HepG2 (cell line): ENCODE results near the gene ISCU. TPM values are rescaled to one million over a fixed set of nuclear protein-coding genes. Genes with fewer than 3 reads are reported as not detected.

Experiments
- ATAC-seq: fragments of 200-7000 bp; cut with Tn5 transposase; 3 replicates; pipeline ENCODE4 v1.9.1; 2020; ENCODE audit warnings: mild to moderate bottlenecking, moderate library complexity
- BruUV-seq: library from RNA; stranded (reverse); fragments of 400-500 nt; replicated peaks from 2 replicates; lab custom pipeline; 2021; lab: Mats Ljungman, UMichigan
- CTCF ChIA-PET: fragments of 300-600 bp; formaldehyde crosslinking; extraction: SDS; loops from one replicate; lab custom pipeline; 2021; ENCODE audit warnings: low total read pairs, inconsistent platforms, low intra/inter-chr PET ratio; lab: Yijun Ruan, JAX
- POLR2A ChIA-PET: fragments of 350-600 bp; sonication (Branson Sonifier 250); formaldehyde crosslinking; loops from one replicate; lab custom pipeline; 2020; ENCODE audit warnings: antibody characterized with exemption, inconsistent platforms; lab: Yijun Ruan, JAX
- DNase-seq: peaks from one replicate; pipeline ENCODE4 v3.0.0-alpha.2; 2015; ENCODE audit warnings: low spot score
- FAIRE-seq: peaks from 3 replicates; lab custom pipeline; 2011; peaks lifted over from hg19 to GRCh38; lab: Jason Lieb, UNC
- H2AFZ ChIP-seq: one replicate; pipeline ENCODE4 v1.6.1; 2011; ENCODE audit warnings: low read length, inconsistent platforms
- H3K27ac ChIP-seq: fragments of 300-600 bp; 3 replicates; pipeline ENCODE4 v1.8.0; 2011; ENCODE audit warnings: mixed run types, mild to moderate bottlenecking, mixed read lengths, low read length, inconsistent platforms; ENCODE audit not compliant: insufficient read depth; ENCODE audit errors: extremely low read length
- H3K27me3 ChIP-seq, 2 experiments: fragments of 200-600 bp in 1 of 2; 2 replicates in 1 of 2; 3 replicates in 1 of 2; pipeline versions ENCODE4 v1.6.0 to v1.8.0; 2011; ENCODE audit warnings: low read length in 2 of 2, mild to moderate bottlenecking in 2 of 2, moderate library complexity in 2 of 2, inconsistent platforms in 1 of 2; ENCODE audit not compliant: insufficient read depth in 2 of 2, control insufficient read depth in 1 of 2
- H3K36me3 ChIP-seq, 2 experiments: fragments of 200-600 bp in 1 of 2; replicated peaks in 1 of 2; 2 replicates in 1 of 2; 3 replicates in 1 of 2; pipeline versions ENCODE4 v1.5.1 to v1.8.0; 2011; ENCODE audit warnings: low read length in 2 of 2, inconsistent platforms in 1 of 2; ENCODE audit not compliant: insufficient read depth in 2 of 2, control insufficient read depth in 1 of 2
- H3K4me1 ChIP-seq: 2 replicates; pipeline ENCODE4 v1.5.1; 2012; ENCODE audit warnings: low read length, inconsistent platforms; ENCODE audit not compliant: insufficient read depth
- H3K4me2 ChIP-seq: 2 replicates; pipeline ENCODE4 v1.6.0; 2011; ENCODE audit warnings: low read depth, low read length, inconsistent platforms
- H3K4me3 ChIP-seq, 3 experiments: fragments of 200-600 bp in 1 of 3; sonication (generic), shearing (Covaris generic) in 1 of 3; replicated peaks in 1 of 3; 2 replicates each; pipeline ENCODE4 v1.5.1; 2011 to 2016; ENCODE audit warnings: low read length in 3 of 3, inconsistent platforms in 2 of 3, low read depth in 2 of 3, mild to moderate bottlenecking in 2 of 3, control low read depth in 1 of 3, mixed read lengths in 1 of 3; ENCODE audit not compliant: insufficient read depth in 1 of 3
- H3K79me2 ChIP-seq: one replicate; pipeline ENCODE4 v1.6.1; 2011; ENCODE audit warnings: low read length, inconsistent platforms; ENCODE audit not compliant: insufficient read depth
- H3K9ac ChIP-seq: 2 replicates; pipeline ENCODE4 v1.6.0; 2011; ENCODE audit warnings: mild to moderate bottlenecking, low read depth, low read length, inconsistent platforms; ENCODE audit not compliant: insufficient read depth
- H3K9me3 ChIP-seq: 2 replicates; pipeline ENCODE4 v1.5.1; 2012; ENCODE audit warnings: mild to moderate bottlenecking, low read length
- H4K20me1 ChIP-seq: 2 replicates; pipeline ENCODE4 v1.6.0; 2011; ENCODE audit warnings: inconsistent platforms, mild to moderate bottlenecking, low read length, moderate library complexity; ENCODE audit not compliant: insufficient read depth
- MIXL1 ChIP-seq: IDR thresholded peaks from 2 replicates; pipeline ENCODE4 v1.6.1; 2016
- PAF1 ChIP-seq: IDR thresholded peaks from 2 replicates; pipeline ENCODE4 v1.6.1; 2016; ENCODE audit warnings: missing genetic modification reagents, missing compliant biosample characterization
- SALL2 ChIP-seq: sonication (generic); formaldehyde crosslinking; IDR thresholded peaks from 2 replicates; pipeline ENCODE4 v1.8.1; 2023; ENCODE audit warnings: mild to moderate bottlenecking, missing genetic modification reagents, inconsistent platforms
- SMYD3 ChIP-seq: sonication (generic); formaldehyde crosslinking; IDR thresholded peaks from 2 replicates; pipeline ENCODE4 v1.8.1; 2023; ENCODE audit warnings: mild to moderate bottlenecking, missing genetic modification reagents
- SOX5 ChIP-seq: IDR thresholded peaks from 2 replicates; pipeline ENCODE4 v1.6.1; 2016; ENCODE audit warnings: borderline replicate concordance
- TEAD2 ChIP-seq: sonication (generic); formaldehyde crosslinking; IDR thresholded peaks from 2 replicates; pipeline ENCODE4 v1.9.0; 2021; ENCODE audit warnings: missing genetic modification reagents
- WIZ ChIP-seq: sonication (generic); formaldehyde crosslinking; IDR thresholded peaks from 2 replicates; pipeline ENCODE4 v1.5.1; 2020; ENCODE audit warnings: mild to moderate bottlenecking, missing genetic modification reagents
- XBP1 ChIP-seq: sonication (generic); formaldehyde crosslinking; IDR thresholded peaks from 2 replicates; pipeline ENCODE4 v1.5.0; 2020; ENCODE audit warnings: missing genetic modification reagents
- ZEB1 ChIP-seq: IDR thresholded peaks from 2 replicates; pipeline ENCODE4 v1.6.1; 2012; ENCODE audit warnings: mild to moderate bottlenecking, low read depth, inconsistent platforms; ENCODE audit not compliant: insufficient replicate concordance
- ZMAT3 ChIP-seq: sonication (generic); formaldehyde crosslinking; conservative IDR thresholded peaks from 2 replicates; pipeline ENCODE4 v1.7.0; 2021; ENCODE audit warnings: missing genetic modification reagents
- WGBS: methylation state at CpG from one replicate; pipeline ENCODE4 v1.1.6; 2017; ENCODE audit warnings: low lambda C conversion rate; 5-methylcytosine and 5-hydroxymethylcytosine counted together
- in situ Hi-C: cut with HindIII; loops from 2 replicates; pipeline ENCODE4 v1.10.0; 2017; ENCODE audit warnings: low pct_unique_long_range_greater_than_20kb; ENCODE audit not compliant: extremely low pct_ligation_motif_present
- intact Hi-C: fragments of 100-400 bp; cut with micrococcal nuclease; formaldehyde crosslinking; loops from one replicate; pipeline ENCODE4 v1.10.0; 2022; ENCODE audit not compliant: unreplicated experiment
- polyA plus RNA-seq, 8 experiments: library from polyadenylated mRNA; depleted of rRNA in 3 of 8; stranded (reverse) in 7 of 8; unstranded in 1 of 8; fragments of >200 nt; fragmentation: Illumina TruSeq in 4 of 8; extraction: Trizol in 4 of 8; gene quantifications; 2 replicates each; pipeline versions ENCODE4 v1.2.1 to v1.2.3, GENCODE V29; 2011 to 2016; ENCODE audit warnings: low read depth in 4 of 8, missing spikeins in 1 of 8, mixed read lengths in 1 of 8; ENCODE audit not compliant: insufficient read depth in 1 of 8
- total RNA-seq, 5 experiments: library from RNA; depleted of rRNA; stranded (reverse); fragments of >200 nt; fragmentation: Illumina TruSeq; extraction: Trizol; gene quantifications; 2 replicates each; pipeline ENCODE4 v1.2.3, GENCODE V29; 2016; ENCODE audit warnings: low read depth in 1 of 5
- TF ChIP-seq, protein P1 (sequence below): sonication (generic); formaldehyde crosslinking; IDR thresholded peaks from 2 replicates; pipeline ENCODE4 v1.4.0; 2020; ENCODE audit warnings: missing genetic modification reagents
- TF ChIP-seq, protein P2 (sequence below), 2 experiments: sonication (generic) in 1 of 2; formaldehyde crosslinking in 1 of 2; IDR thresholded peaks; 2 replicates each; pipeline versions ENCODE4 v1.4.0 to v1.6.1; 2016 to 2020; ENCODE audit warnings: borderline replicate concordance in 1 of 2, low read depth in 1 of 2, mild to moderate bottlenecking in 1 of 2, missing genetic modification reagents in 1 of 2
- TF ChIP-seq, protein P3 (sequence below): sonication (generic); formaldehyde crosslinking; IDR thresholded peaks from 2 replicates; pipeline ENCODE4 v1.4.0; 2020; ENCODE audit warnings: mild to moderate bottlenecking, missing genetic modification reagents, borderline replicate concordance

ISCU gene
- total and polyA plus RNA-seq, 2 of the 13 experiments (the other 11 are each of a cell fraction or from before 2014, with no cell fraction given), result 94.4 to 107 TPM

DNA sequence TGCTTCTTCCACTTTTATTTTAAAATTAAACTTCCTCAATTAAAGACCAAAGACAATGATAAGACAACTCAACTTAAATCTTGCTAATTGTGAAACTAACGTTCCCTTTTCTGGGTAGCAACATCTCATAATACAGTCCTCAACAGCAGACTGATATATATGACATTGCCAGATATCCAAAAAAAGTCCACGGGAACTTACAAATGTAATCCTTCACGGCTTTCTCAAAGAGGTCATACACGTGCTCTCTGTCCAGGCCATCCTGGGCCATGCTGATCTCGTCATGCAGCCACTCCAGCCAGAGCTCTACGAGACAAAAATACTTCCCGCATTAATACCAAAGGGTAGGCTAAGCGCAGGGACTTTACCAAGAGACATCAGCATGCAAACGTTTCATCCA is 14.7 kb upstream of the ISCU start (continued):
- TF ChIP-seq, protein P1, sequence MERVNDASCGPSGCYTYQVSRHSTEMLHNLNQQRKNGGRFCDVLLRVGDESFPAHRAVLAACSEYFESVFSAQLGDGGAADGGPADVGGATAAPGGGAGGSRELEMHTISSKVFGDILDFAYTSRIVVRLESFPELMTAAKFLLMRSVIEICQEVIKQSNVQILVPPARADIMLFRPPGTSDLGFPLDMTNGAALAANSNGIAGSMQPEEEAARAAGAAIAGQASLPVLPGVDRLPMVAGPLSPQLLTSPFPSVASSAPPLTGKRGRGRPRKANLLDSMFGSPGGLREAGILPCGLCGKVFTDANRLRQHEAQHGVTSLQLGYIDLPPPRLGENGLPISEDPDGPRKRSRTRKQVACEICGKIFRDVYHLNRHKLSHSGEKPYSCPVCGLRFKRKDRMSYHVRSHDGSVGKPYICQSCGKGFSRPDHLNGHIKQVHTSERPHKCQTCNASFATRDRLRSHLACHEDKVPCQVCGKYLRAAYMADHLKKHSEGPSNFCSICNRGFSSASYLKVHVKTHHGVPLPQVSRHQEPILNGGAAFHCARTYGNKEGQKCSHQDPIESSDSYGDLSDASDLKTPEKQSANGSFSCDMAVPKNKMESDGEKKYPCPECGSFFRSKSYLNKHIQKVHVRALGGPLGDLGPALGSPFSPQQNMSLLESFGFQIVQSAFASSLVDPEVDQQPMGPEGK (CRISPR knock-in tag), result no peak
- no peak for TF ChIP-seq WIZ (CRISPR knock-in tag)
- TF ChIP-seq, all 625 proteins: peak for 1

DNA sequence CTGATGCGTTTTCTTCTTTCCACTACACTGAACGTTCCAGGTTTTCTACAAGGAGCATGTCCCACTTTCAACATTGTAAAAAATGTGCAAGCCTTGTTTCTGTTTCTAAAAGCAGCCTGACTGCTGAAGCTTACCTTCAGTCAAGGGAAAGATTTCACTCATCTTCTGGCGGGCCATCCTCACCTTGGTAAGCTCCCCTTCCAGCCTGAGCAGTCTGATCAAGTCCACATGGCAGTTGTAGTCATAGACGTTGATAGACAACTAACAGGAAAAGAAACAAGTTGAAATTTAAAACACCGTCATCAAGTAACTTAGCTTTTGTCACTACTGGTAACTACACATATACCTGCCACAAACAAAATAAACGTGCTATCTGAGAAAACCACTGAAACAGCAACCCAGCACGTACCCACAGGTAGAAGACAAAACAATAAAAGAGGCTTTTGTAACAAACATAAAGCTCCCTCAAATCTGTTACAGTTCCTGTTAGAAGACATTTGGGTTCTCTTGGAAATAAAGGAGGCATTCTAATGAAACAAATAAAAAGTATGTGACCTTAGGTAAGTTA is 13.4 kb upstream of the ISCU start:
- CTCF ChIA-PET, result no interaction called here
- H3K4me1 ChIP-seq, result peaks cover 14% of the 10 kb centered on the region; the same call in 1 of the 2 replicates
- no peaks in the 10 kb centered on the region for H3K9me3 ChIP-seq
- H2AFZ ChIP-seq, result no peak overlapping the region
- H3K27me3 ChIP-seq, result no peaks in the 10 kb centered on the region
- H3K36me3 ChIP-seq, result peaks cover 17 to 51% of the 10 kb centered on the region in 2 experiments
- H3K4me2 ChIP-seq, result no peak overlapping the region
- ATAC-seq, result no peak
- POLR2A ChIA-PET, result no interaction called here
- FAIRE-seq, result no peak
- peaks cover 19% of the 10 kb centered on the region; the same call in 1 of the 2 replicates for H4K20me1 ChIP-seq
- DNase-seq, result no peak
- in situ Hi-C loops, result no loop called here
- H3K9ac ChIP-seq, result no peak overlapping the region
- H3K27ac ChIP-seq, result no peak overlapping the region
- no peak overlapping the region for H3K4me3 ChIP-seq
- WGBS, result 81% methylated on average over 7 of the region's 7 CpGs
- BruUV-seq, result no TSS peak
- peaks cover 62% of the 10 kb centered on the region for H3K79me2 ChIP-seq
- intact Hi-C loops, result no loop called here
- TF ChIP-seq, protein P2, sequence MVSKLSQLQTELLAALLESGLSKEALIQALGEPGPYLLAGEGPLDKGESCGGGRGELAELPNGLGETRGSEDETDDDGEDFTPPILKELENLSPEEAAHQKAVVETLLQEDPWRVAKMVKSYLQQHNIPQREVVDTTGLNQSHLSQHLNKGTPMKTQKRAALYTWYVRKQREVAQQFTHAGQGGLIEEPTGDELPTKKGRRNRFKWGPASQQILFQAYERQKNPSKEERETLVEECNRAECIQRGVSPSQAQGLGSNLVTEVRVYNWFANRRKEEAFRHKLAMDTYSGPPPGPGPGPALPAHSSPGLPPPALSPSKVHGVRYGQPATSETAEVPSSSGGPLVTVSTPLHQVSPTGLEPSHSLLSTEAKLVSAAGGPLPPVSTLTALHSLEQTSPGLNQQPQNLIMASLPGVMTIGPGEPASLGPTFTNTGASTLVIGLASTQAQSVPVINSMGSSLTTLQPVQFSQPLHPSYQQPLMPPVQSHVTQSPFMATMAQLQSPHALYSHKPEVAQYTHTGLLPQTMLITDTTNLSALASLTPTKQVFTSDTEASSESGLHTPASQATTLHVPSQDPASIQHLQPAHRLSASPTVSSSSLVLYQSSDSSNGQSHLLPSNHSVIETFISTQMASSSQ (IDR thresholded peaks at IDR 0.05; ENCODE audit: low read depth), result no peak
- TF ChIP-seq, protein P2 (CRISPR knock-in tag; IDR thresholded peaks at IDR 0.05; ENCODE audit: borderline replicate concordance), result no peak
- TF ChIP-seq PAF1 (CRISPR knock-in tag), result no peak
- TF ChIP-seq XBP1 (CRISPR knock-in tag), result no peak
- TF ChIP-seq SOX5 (CRISPR knock-in tag), result no peak
- no peak for TF ChIP-seq ZMAT3 (CRISPR knock-in tag)
- no peak for TF ChIP-seq MIXL1 (CRISPR knock-in tag)
- no peak for TF ChIP-seq SALL2 (CRISPR knock-in tag)
- TF ChIP-seq, protein P3, sequence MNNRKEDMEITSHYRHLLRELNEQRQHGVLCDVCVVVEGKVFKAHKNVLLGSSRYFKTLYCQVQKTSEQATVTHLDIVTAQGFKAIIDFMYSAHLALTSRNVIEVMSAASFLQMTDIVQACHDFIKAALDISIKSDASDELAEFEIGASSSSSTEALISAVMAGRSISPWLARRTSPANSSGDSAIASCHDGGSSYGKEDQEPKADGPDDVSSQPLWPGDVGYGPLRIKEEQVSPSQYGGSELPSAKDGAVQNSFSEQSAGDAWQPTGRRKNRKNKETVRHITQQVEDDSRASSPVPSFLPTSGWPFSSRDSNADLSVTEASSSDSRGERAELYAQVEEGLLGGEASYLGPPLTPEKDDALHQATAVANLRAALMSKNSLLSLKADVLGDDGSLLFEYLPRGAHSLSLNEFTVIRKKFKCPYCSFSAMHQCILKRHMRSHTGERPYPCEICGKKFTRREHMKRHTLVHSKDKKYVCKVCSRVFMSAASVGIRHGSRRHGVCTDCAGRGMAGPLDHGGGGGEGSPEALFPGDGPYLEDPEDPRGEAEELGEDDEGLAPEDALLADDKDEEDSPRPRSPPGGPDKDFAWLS (CRISPR knock-in tag), result no peak
- TF ChIP-seq TEAD2 (CRISPR knock-in tag), result no peak
- no peak for TF ChIP-seq SMYD3 (CRISPR knock-in tag)
- TF ChIP-seq ZEB1, result no peak
